Hypothalamus (tissue), 51 donors: ENCODE results near the gene NOX3.
"Not testable (repeated sequence)": the region's sequence is repeated elsewhere in the genome, so short reads cannot be mapped to it uniquely, and the experiment has no call there.

Source experiments
- DNase-seq, 51 donors: peaks; one replicate each; lab custom pipeline; 2025; lab: John Stamatoyannopoulos, UW

Gene NOX3

GRCh38 chr6:155377061-155377460, 78.6 kb downstream of the NOX3 start:
- no peak for DNase-seq

- DNase-seq = no peak
Measured at GRCh38 chr6:155375801-155376200, 79.8 kb downstream of the NOX3 start.

- DNase-seq = no peak
Measured at GRCh38 chr6:155374681-155375080, 81.0 kb downstream of the NOX3 start.

- no peak for DNase-seq
Measured at GRCh38 chr6:155373276-155373675, 82.4 kb downstream of the NOX3 start.

- no peak for DNase-seq
Measured at GRCh38 chr6:155372256-155372655, 83.4 kb downstream of the NOX3 start.

GRCh38 chr6:155371230-155371629, 84.4 kb downstream of the NOX3 start:
- no peak for DNase-seq

- no peak for DNase-seq
Measured at GRCh38 chr6:155366325-155366724, 89.3 kb downstream of the NOX3 start.

GRCh38 chr6:155364844-155365437, 90.7 kb downstream of the NOX3 start:
- no peak for DNase-seq

- not testable (repeated sequence) for DNase-seq
Measured at GRCh38 chr6:155364021-155364420, 91.6 kb downstream of the NOX3 start.

- not testable (repeated sequence) for DNase-seq
Measured at GRCh38 chr6:155362968-155363632, 92.5 kb downstream of the NOX3 start.

- DNase-seq = no peak
Measured at GRCh38 chr6:155354167-155354566, 101.5 kb downstream of the NOX3 start.

- no peak for DNase-seq
Measured at GRCh38 chr6:155352811-155353210, 102.8 kb downstream of the NOX3 start.

GRCh38 chr6:155352130-155352420, 103.6 kb downstream of the NOX3 start:
- no peak for DNase-seq

GRCh38 chr6:155351273-155352129, 104.1 kb downstream of the NOX3 start:
- no peak for DNase-seq

- DNase-seq = no peak
Measured at GRCh38 chr6:155349956-155350355, 105.7 kb downstream of the NOX3 start.

GRCh38 chr6:155349129-155349528, 106.5 kb downstream of the NOX3 start:
- DNase-seq = no peak

GRCh38 chr6:155347800-155348199, 107.8 kb downstream of the NOX3 start:
- no peak for DNase-seq

GRCh38 chr6:155346957-155347356, 108.7 kb downstream of the NOX3 start:
- DNase-seq = no peak
